Measurements from ENCODE around the gene CCDC160.

CCDC160 gene

DNA sequence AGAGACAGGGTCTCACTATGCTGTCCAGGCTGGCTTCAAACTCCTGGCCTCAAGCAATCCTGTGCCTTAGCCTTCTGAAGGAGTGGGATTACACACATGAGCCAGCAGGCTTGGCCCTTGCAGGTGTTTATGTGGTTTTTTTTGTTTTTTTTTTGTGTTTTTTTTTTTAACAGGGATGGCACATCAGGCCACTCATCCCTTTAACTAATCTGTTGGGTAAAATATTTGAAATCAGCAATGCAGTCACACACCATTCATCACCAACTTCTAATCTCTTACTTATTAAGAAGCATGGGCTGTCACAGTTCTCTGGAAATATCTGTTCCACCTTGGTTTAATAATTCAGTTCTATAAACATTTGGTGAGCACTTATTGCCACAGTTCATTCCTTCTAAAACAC is 12.3 kb downstream of the CCDC160 start:
- H3K4me2 ChIP-seq (ENCODE audit: low read length) = no peak overlapping the region
- H3K4me1 ChIP-seq = no peaks in the 10 kb centered on the region
- no peaks in the 10 kb centered on the region for H3K36me3 ChIP-seq (ENCODE audit: control insufficient read depth, insufficient read depth, low read length)
- no peak overlapping the region for H3K4me3 ChIP-seq (ENCODE audit: low read depth, low read length)
- no peak overlapping the region for H2AFZ ChIP-seq
- TF ChIP-seq, protein P1, sequence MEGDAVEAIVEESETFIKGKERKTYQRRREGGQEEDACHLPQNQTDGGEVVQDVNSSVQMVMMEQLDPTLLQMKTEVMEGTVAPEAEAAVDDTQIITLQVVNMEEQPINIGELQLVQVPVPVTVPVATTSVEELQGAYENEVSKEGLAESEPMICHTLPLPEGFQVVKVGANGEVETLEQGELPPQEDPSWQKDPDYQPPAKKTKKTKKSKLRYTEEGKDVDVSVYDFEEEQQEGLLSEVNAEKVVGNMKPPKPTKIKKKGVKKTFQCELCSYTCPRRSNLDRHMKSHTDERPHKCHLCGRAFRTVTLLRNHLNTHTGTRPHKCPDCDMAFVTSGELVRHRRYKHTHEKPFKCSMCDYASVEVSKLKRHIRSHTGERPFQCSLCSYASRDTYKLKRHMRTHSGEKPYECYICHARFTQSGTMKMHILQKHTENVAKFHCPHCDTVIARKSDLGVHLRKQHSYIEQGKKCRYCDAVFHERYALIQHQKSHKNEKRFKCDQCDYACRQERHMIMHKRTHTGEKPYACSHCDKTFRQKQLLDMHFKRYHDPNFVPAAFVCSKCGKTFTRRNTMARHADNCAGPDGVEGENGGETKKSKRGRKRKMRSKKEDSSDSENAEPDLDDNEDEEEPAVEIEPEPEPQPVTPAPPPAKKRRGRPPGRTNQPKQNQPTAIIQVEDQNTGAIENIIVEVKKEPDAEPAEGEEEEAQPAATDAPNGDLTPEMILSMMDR (IDR thresholded peaks at IDR 0.05) = no peak
- no peak overlapping the region for H3K9ac ChIP-seq
- H3K27me3 ChIP-seq (ENCODE audit: control insufficient read depth, insufficient read depth, low read length) = no peaks in the 10 kb centered on the region
- H3K79me2 ChIP-seq = no peaks in the 10 kb centered on the region
- H3K27ac ChIP-seq = no peak overlapping the region
- no peaks in the 10 kb centered on the region for H3K9me3 ChIP-seq (ENCODE audit: control insufficient read depth, low read length)

DNA sequence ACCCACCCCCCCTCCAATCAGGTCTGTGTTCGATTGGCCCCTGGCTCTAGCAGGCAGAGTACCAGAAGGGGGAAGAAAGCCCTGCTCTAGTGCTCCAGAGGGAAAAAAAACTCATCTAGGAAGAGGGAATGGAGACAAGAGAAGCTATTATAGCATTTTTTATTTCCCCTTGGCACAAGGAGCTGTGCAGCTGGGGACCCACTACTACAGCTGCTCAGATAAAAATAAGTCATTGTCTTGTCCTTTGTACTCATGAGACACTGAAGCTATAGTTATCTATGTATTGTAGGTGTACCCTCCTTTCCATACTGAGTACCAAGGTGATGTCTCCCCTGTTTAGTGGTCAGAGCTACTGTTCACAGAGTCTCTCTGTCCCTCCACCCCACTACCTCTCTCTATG is 14.3 kb downstream of the CCDC160 start:
- Histone ChIP-seq H3K4me1 (no peaks in the 10 kb centered on the region), H2AFZ (no peak overlapping the region), H3K79me2 (no peaks in the 10 kb centered on the region), H3K27ac (no peak overlapping the region), H3K9ac (no peak overlapping the region), H3K4me3 (ENCODE audit: low read depth, low read length) (no peak overlapping the region), H3K4me2 (ENCODE audit: low read length) (no peak overlapping the region), H3K36me3 (ENCODE audit: control insufficient read depth, insufficient read depth, low read length) (no peaks in the 10 kb centered on the region), H3K27me3 (ENCODE audit: control insufficient read depth, insufficient read depth, low read length) (no peaks in the 10 kb centered on the region), H3K9me3 (ENCODE audit: control insufficient read depth, low read length) (no peaks in the 10 kb centered on the region)
- TF ChIP-seq, protein P1 (IDR thresholded peaks at IDR 0.05) = no peak

DNA sequence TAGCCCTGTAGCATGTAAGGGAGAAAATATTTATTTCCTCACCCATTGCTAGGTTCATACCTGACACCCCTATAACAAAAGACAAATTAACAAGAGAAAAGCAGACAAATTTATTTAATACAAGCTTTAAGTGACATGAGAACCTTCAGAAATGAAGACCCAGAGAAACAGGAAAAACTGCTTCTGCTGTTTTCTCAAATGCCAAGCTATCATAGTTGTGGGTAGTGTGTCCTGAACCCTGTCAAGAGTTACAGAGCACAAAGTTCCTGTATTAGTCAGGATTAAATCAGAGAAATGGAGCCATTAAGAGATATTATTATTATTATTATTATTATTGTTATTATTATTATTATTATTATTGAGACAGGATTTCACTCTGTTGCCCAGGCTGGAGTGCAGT is 17.5 kb downstream of the CCDC160 start:
- Histone ChIP-seq H3K27me3 (ENCODE audit: control insufficient read depth, insufficient read depth, low read length) (no peaks in the 10 kb centered on the region), H3K79me2 (no peaks in the 10 kb centered on the region), H3K36me3 (ENCODE audit: control insufficient read depth, insufficient read depth, low read length) (no peaks in the 10 kb centered on the region), H3K4me1 (no peaks in the 10 kb centered on the region), H3K9ac (no peak overlapping the region), H3K4me2 (ENCODE audit: low read length) (no peak overlapping the region), H3K9me3 (ENCODE audit: control insufficient read depth, low read length) (no peaks in the 10 kb centered on the region), H3K27ac (no peak overlapping the region), H2AFZ (no peak overlapping the region), H3K4me3 (ENCODE audit: low read depth, low read length) (no peak overlapping the region)
- TF ChIP-seq, protein P1 (IDR thresholded peaks at IDR 0.05) = no peak

DNA sequence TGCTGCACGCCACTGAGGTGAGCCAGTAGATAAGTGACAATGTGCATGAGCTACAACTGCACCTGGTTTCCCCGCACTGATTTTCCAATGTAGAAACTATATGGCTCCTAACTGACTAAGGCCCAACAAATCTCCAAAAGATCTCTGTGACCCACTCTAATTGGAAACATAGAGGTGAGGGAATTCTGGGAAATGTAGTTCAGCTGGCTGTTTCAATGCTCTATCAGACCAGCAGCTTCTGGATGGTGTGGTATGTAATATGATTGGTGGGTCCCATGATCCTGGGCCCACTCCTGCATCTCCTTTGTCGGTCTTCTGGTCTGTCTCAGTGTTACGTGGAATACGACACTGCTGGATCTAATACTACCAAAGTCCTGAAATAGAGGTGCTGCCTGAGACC is 18.6 kb downstream of the CCDC160 start:
- TF ChIP-seq, protein P1 (IDR thresholded peaks at IDR 0.05) = no peak
- Histone ChIP-seq H3K4me2 (ENCODE audit: low read length) (no peak overlapping the region), H3K36me3 (ENCODE audit: control insufficient read depth, insufficient read depth, low read length) (no peaks in the 10 kb centered on the region), H3K9me3 (ENCODE audit: control insufficient read depth, low read length) (no peaks in the 10 kb centered on the region), H3K4me1 (no peaks in the 10 kb centered on the region), H3K27ac (no peak overlapping the region), H3K79me2 (no peaks in the 10 kb centered on the region), H2AFZ (no peak overlapping the region), H3K9ac (no peak overlapping the region), H3K27me3 (ENCODE audit: control insufficient read depth, insufficient read depth, low read length) (no peaks in the 10 kb centered on the region), H3K4me3 (ENCODE audit: low read depth, low read length) (no peak overlapping the region)

DNA sequence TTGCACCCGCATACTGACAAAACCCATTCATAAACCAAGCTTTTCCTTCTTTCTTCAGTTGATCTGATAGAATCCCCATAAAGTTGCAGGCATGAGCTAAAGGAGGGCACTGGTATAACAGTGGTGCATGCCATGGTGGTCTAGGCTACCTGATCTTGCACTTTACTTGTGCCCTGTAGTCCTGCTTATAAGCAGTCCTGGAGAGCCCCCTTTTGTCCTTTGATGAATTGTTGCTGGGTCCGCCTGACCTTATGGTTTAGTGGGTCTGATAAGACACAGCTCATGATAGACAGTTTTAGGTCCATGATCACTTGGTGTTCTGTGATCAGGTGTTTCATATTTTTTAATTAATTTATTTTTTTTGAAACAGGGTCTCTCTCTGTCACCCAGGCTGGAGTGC is 19.7 kb downstream of the CCDC160 start:
- Histone ChIP-seq H3K9me3 (ENCODE audit: control insufficient read depth, low read length) (no peaks in the 10 kb centered on the region), H3K79me2 (no peaks in the 10 kb centered on the region), H3K27ac (no peak overlapping the region), H3K9ac (no peak overlapping the region), H3K36me3 (ENCODE audit: control insufficient read depth, insufficient read depth, low read length) (no peaks in the 10 kb centered on the region), H3K4me1 (no peaks in the 10 kb centered on the region), H3K4me3 (ENCODE audit: low read depth, low read length) (no peak overlapping the region), H2AFZ (no peak overlapping the region), H3K27me3 (ENCODE audit: control insufficient read depth, insufficient read depth, low read length) (no peaks in the 10 kb centered on the region), H3K4me2 (ENCODE audit: low read length) (no peak overlapping the region)
- TF ChIP-seq, protein P1 (IDR thresholded peaks at IDR 0.05) = no peak
